GM21717 (cell line): Measurements from ENCODE around the gene BPIFB6.
"Not testable (repeated sequence)": the region's sequence is repeated elsewhere in the genome, so short reads cannot be mapped to it uniquely, and the experiment has no call there.

ENCODE experiments used
- ATAC-seq: cut with Tn5 transposase; IDR thresholded peaks from one replicate; pipeline ENCODE4 v1.9.1; 2021; ENCODE audit warnings: mild to moderate bottlenecking, moderate library complexity; ENCODE audit not compliant: unreplicated experiment

BPIFB6 gene

GRCh38 chr20:33027769-33028751 lies 3.4 kb upstream of the BPIFB6 start:
- no peak for ATAC-seq

GRCh38 chr20:33028875-33029274 lies 2.6 kb upstream of the BPIFB6 start:
- ATAC-seq = no peak

DNA sequence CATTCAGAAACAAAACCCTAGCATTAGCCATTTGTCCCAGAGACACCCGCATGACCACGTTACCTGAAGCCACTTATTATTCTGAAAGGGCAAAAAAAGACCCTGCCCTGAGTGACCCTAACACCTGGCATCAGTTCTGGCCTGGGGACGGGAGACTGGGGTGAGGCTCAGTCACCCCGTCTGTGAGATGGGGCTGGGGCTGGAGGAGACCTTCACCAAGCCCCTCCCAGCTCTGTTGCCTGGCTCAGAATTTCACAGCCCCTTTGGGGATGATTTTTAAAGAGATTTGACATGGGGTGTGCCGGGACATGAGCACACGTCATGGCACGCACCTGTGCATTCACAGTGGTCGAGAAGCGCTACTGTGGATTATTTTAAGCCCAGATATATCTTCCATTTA lies 1.4 kb upstream of the BPIFB6 start:
- ATAC-seq = no peak

GRCh38 chr20:33030569-33030968 lies 879 bp upstream of the BPIFB6 start:
- ATAC-seq = no peak

- ATAC-seq = no peak
Measured at GRCh38 chr20:33032555-33032954, 1.1 kb downstream of the BPIFB6 start.

DNA sequence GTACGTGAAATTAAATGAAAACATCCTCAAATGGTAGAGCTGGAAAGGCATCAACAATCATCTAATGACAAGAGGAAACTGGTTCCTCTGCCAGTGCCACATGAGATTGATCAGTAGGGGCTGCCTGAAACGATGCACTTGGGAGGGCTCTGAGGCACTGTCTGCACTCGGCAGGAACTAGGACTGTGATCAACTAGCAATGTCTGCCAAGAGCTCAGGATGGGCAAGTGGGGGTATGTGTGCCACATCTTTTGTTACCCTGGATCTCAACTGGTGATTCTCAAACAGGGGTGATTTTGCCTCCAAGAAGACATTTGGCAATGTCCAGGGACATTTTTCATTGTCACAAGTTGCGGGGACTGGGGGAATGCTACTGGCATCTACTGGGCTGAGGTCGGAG lies 1.9 kb downstream of the BPIFB6 start:
- no peak for ATAC-seq

- ATAC-seq = no peak
Measured at GRCh38 chr20:33034115-33034514, 2.7 kb downstream of the BPIFB6 start.

DNA sequence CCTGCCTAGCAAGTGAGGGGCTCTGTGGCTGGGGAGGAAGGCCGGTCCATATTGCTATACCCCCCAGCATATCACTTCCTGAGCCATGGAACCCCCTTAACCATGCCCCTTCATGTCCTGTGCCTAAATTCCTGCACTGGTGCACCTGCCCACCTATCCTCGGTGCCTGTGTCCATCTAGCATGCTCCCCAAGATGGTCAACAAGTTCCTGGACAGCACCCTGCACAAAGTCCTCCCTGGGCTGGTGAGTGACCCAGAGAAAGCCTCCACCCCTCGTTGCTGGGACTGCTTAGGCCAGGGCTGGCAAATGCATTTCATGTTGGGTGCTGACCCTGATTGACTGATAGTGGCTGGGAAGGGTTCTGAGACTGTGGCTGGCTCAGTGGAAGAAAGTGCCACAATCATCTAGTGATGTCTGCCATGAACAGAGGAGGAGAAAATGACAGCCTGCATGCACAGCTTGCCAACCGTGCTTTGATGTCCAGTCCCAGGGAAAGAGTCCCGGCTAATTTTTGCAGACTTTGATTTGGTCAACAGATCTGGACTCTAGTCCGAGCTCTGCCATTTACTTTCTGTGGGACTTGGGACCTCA lies 3.5 kb downstream of the BPIFB6 start:
- ATAC-seq = no peak

DNA sequence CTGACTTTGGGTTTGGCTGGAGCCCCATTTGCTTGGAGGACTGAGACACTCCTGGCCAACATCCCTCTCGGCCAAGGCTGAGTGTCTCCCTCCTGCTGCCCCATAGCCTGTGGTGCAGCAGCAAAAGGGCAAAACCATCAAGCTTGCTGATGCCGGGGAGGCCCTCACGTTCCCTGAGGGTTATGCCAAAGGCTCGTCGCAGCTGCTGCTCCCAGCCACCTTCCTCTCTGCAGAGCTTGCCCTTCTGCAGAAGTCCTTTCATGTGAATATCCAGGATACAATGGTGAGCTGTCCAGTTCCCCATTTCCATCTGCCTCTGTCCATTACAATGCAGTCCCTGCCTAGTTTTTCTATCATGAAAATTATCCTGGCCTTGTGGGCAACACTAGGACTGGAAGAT lies 6.0 kb downstream of the BPIFB6 start:
- no peak for ATAC-seq

DNA sequence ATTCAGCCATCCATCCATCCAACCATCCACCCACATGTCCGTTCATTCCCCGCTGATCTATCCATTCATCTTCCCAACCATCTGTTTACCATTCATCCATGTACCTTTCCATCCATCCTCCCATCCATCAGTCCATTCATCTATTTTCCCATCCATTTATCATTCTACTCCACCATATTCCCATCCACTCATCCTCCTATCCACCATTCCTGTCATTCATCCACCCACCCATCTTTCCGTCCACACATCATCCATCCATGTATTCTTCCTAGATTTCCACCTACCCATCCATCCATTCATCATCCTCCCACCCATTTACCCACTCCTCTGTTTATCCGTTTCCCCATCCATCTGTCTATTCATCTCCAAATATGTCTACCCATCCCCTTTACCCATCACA lies 6.8 kb downstream of the BPIFB6 start:
- no peak for ATAC-seq

GRCh38 chr20:33042430-33042829 lies 11.0 kb downstream of the BPIFB6 start:
- ATAC-seq = no peak

DNA sequence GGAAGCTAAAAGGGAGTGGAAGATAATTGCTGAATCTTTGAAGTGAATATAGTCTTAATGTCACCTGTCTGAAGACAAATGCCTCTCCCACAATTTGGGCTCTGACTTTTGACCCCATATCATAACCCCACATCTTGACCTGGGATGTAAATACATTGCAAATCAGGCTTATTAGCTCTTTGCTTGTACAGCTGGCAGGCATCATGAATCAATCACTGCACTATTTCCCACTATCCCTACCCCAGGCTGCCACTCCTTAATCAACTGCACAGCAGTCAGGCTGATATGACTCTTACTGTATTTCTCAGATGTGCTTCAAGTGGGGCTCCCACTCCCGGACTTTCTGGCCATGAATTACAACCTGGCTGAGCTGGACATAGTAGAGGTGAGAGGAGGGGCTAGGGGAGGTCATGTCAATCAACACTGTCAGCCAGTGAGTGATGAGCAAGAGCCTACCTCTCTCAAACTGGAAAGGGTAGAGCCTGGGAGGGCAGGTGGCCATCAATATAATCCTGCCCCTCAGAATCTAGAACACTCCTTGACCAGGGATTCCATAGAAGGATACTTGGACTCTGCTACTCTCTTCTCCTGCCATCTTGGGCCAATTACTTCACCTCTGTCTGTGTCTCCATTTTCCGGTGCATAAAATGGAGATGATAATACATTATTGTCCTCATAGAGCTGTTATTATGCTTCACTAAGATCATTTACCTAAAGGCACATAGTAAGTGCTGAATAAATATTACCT lies 11.7 kb downstream of the BPIFB6 start:
- ATAC-seq = no peak

DNA sequence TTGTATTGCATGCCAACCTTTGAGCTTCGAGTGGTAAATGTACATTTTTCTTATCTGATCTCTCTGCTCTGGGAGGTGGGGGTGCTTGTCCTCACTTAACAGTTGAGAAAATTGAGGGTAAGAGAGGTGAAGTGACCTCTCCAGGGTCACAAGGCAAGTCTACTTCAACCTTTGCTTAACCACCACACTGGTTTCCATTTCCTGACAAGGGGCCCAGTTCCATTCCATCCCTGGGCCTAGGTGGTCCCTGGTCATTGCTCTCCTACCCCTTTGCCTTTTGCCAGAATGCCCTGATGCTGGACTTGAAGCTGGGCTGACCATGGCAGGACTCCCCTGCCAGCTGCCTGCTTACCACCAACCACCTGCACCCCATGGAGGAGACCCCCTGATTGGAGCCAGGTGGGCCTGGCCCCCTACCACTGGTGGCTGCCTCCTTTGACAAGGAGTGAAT lies 12.3 kb downstream of the BPIFB6 start:
- ATAC-seq = no peak

GRCh38 chr20:33045129-33045721 lies 13.8 kb downstream of the BPIFB6 start:
- not testable (repeated sequence) for ATAC-seq

GRCh38 chr20:33046412-33046811 lies 15.0 kb downstream of the BPIFB6 start:
- no peak for ATAC-seq

- ATAC-seq = no peak
Measured at GRCh38 chr20:33051333-33051732, 19.9 kb downstream of the BPIFB6 start.

DNA sequence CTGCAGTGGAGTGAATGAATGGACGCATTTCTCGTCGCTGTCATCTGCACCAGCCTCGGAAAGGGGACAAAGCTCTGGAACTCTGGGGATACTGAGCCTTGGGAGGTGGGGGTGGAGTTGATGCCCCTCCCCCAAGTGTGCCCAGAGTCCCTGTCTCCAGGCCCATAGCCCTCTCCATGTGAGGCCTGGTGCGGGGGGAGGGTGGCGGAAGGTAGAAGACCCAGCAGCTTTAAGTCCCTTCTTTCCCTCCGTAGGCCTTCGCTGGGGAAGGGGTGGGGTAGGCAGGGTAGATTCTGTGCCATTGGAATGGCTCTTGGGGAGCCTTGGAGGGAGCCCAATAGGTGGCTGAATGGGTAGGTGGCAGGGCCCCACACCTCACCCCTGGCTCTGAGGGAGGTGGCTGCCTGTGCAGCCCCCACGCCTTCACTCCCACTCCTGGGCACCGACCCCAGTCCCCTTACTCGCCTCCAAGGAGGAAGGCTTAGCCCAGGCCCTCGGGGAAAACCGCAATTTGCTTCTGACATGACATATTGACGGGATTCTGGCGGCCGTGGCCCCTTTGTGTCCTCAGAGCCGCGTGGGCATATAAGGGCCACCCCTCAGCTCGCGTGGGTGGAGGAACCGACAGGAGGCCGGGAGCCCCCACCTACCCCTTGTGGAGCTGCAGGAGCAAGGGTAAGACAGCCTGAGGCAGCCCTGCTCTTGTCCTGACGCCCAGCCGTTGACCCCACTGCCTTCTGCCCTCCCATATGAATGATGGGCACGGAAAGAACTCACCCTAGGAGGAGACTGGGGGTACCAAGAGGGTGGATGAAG lies 22.1 kb downstream of the BPIFB6 start, which contains the start of gene BPIFB3:
Gene BPIFB3 (plus strand): TSS at position 613 of the 816 bp plus-strand sequence. CDS start 1,533 bp downstream, outside the sequence.
- no peak for ATAC-seq

DNA sequence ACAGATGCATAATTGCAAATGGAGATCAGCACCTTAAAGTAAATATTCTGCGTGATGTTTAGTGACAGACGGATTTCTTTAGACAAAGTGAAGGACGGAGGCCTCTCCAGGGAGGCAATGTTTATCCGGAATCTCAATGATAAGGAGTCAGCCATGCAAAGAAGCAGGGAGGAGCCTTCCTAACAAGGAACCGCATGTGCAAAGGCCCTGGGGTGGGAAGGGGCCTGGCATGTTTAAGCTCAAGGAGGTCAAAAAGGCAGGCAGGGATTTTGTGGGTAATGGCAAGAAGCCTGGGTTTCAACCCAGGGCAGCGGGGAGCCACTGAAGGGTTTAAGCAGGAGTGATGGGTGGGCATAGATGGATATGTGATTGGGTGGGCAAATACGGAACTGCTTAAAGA lies 22.9 kb downstream of the BPIFB6 start:
- ATAC-seq = no peak

- ATAC-seq = no peak
Measured at GRCh38 chr20:33054791-33055190, 23.3 kb downstream of the BPIFB6 start.

- ATAC-seq = no peak
Measured at GRCh38 chr20:33059136-33059535, 27.7 kb downstream of the BPIFB6 start.
